GM12878 (cell line): ENCODE measurements around the gene ZSWIM5.

Experiments used
- ELK1 ChIP-seq: IDR thresholded peaks from 2 replicates; pipeline ENCODE4 v1.6.1; 2012; ENCODE audit warnings: low read depth, low read length, improper control_type of control experiment
- FOXM1 ChIP-seq: IDR thresholded peaks from 2 replicates; pipeline ENCODE4 v1.6.1; 2012; ENCODE audit warnings: low read depth, mild to moderate bottlenecking, inconsistent platforms, low read length, moderate library complexity
- MYC ChIP-seq: IDR thresholded peaks from 2 replicates; pipeline ENCODE4 v1.6.1; 2011; ENCODE audit warnings: mild to moderate bottlenecking, low read length, moderate library complexity, inconsistent platforms; ENCODE audit not compliant: insufficient read depth, insufficient replicate concordance, insufficient read length, severe bottlenecking
- NR2C2 ChIP-seq: IDR thresholded peaks from 2 replicates; pipeline ENCODE4 v1.6.1; 2011; ENCODE audit warnings: borderline replicate concordance, low read depth; ENCODE audit not compliant: control insufficient read depth, insufficient read length
- SMC3 ChIP-seq: IDR thresholded peaks from 2 replicates; pipeline ENCODE4 v1.6.1; 2011; ENCODE audit warnings: low read length, improper control_type of control experiment, borderline replicate concordance
- TAF1 ChIP-seq: IDR thresholded peaks from 2 replicates; pipeline ENCODE4 v1.6.1; 2011; ENCODE audit warnings: mild to moderate bottlenecking, low read depth, low read length, borderline replicate concordance
- TCF12 ChIP-seq: IDR thresholded peaks from 2 replicates; pipeline ENCODE4 v1.6.1; 2011; ENCODE audit warnings: low read depth, mild to moderate bottlenecking, low read length
- TCF7 ChIP-seq: IDR thresholded peaks from 2 replicates; pipeline ENCODE4 v1.6.1; 2014; ENCODE audit warnings: antibody characterized with exemption, borderline replicate concordance
- YY1 ChIP-seq: IDR thresholded peaks from 2 replicates; pipeline ENCODE4 v1.6.1; 2011; ENCODE audit warnings: low read depth, mild to moderate bottlenecking, low read length
- TF ChIP-seq, protein P1 (sequence below), 3 experiments: IDR thresholded peaks in 2 of 3; conservative IDR thresholded peaks in 1 of 3; 2 replicates each; pipeline ENCODE4 v1.5.1; 2011; ENCODE audit warnings: low read depth in 3 of 3, low read length in 3 of 3, mild to moderate bottlenecking in 3 of 3, control low read depth in 2 of 3, moderate library complexity in 2 of 3, inconsistent platforms in 1 of 3, mixed read lengths in 1 of 3; ENCODE audit not compliant: control insufficient read depth in 2 of 3, insufficient read depth in 1 of 3; ENCODE audit errors: extremely low read depth in 1 of 3
- TF ChIP-seq, protein P2 (sequence below): IDR thresholded peaks from 2 replicates; pipeline ENCODE4 v1.6.1; 2012; ENCODE audit warnings: low read depth, low read length, improper control_type of control experiment
- TF ChIP-seq, protein P3 (sequence below): IDR thresholded peaks from 2 replicates; pipeline ENCODE4 v1.6.1; 2012; ENCODE audit warnings: mild to moderate bottlenecking, low read depth, low read length
- TF ChIP-seq, protein P4 (sequence below): IDR thresholded peaks from 2 replicates; pipeline ENCODE4 v1.6.1; 2011; ENCODE audit warnings: low read depth, mild to moderate bottlenecking, low read length, moderate library complexity, borderline replicate concordance; ENCODE audit errors: extremely low read depth

- TF ChIP-seq TCF7 (no peak), FOXM1 (no peak), TAF1 (no peak), MYC (no peak), NR2C2 (no peak), YY1 (no peak), TCF12 (no peak), ELK1 (no peak), SMC3 (no peak)
- TF ChIP-seq, protein P1, sequence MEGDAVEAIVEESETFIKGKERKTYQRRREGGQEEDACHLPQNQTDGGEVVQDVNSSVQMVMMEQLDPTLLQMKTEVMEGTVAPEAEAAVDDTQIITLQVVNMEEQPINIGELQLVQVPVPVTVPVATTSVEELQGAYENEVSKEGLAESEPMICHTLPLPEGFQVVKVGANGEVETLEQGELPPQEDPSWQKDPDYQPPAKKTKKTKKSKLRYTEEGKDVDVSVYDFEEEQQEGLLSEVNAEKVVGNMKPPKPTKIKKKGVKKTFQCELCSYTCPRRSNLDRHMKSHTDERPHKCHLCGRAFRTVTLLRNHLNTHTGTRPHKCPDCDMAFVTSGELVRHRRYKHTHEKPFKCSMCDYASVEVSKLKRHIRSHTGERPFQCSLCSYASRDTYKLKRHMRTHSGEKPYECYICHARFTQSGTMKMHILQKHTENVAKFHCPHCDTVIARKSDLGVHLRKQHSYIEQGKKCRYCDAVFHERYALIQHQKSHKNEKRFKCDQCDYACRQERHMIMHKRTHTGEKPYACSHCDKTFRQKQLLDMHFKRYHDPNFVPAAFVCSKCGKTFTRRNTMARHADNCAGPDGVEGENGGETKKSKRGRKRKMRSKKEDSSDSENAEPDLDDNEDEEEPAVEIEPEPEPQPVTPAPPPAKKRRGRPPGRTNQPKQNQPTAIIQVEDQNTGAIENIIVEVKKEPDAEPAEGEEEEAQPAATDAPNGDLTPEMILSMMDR (IDR thresholded peaks at IDR 0.05 in 2 of 3, conservative IDR thresholded peaks at IDR 0.05 in 1 of 3; ENCODE audit: control insufficient read depth in 2 of 3, extremely low read depth in 1 of 3, insufficient read depth in 1 of 3, low read depth in 3 of 3, low read length in 3 of 3): no peak
- TF ChIP-seq, protein P2, sequence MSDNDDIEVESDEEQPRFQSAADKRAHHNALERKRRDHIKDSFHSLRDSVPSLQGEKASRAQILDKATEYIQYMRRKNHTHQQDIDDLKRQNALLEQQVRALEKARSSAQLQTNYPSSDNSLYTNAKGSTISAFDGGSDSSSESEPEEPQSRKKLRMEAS: no peak
- TF ChIP-seq, protein P3, sequence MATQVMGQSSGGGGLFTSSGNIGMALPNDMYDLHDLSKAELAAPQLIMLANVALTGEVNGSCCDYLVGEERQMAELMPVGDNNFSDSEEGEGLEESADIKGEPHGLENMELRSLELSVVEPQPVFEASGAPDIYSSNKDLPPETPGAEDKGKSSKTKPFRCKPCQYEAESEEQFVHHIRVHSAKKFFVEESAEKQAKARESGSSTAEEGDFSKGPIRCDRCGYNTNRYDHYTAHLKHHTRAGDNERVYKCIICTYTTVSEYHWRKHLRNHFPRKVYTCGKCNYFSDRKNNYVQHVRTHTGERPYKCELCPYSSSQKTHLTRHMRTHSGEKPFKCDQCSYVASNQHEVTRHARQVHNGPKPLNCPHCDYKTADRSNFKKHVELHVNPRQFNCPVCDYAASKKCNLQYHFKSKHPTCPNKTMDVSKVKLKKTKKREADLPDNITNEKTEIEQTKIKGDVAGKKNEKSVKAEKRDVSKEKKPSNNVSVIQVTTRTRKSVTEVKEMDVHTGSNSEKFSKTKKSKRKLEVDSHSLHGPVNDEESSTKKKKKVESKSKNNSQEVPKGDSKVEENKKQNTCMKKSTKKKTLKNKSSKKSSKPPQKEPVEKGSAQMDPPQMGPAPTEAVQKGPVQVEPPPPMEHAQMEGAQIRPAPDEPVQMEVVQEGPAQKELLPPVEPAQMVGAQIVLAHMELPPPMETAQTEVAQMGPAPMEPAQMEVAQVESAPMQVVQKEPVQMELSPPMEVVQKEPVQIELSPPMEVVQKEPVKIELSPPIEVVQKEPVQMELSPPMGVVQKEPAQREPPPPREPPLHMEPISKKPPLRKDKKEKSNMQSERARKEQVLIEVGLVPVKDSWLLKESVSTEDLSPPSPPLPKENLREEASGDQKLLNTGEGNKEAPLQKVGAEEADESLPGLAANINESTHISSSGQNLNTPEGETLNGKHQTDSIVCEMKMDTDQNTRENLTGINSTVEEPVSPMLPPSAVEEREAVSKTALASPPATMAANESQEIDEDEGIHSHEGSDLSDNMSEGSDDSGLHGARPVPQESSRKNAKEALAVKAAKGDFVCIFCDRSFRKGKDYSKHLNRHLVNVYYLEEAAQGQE: no peak
- TF ChIP-seq, protein P4, sequence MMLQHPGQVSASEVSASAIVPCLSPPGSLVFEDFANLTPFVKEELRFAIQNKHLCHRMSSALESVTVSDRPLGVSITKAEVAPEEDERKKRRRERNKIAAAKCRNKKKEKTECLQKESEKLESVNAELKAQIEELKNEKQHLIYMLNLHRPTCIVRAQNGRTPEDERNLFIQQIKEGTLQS: no peak
These were observed 15.0 kb downstream of the ZSWIM5 start for GRCh38 chr1:45191418-45191783.
